IMR-90 (cell line): ENCODE results near the gene SLC16A1.

Experiments used
- CHD1 ChIP-seq: IDR thresholded peaks from 2 replicates; pipeline ENCODE4 v1.6.1; 2012; ENCODE audit warnings: low read depth, low read length, improper control_type of control experiment
- POLR2A ChIP-seq: IDR thresholded peaks from 2 replicates; pipeline ENCODE4 v1.6.1; 2012; ENCODE audit warnings: mild to moderate bottlenecking, low read depth, low read length
- RAD21 ChIP-seq: IDR thresholded peaks from 2 replicates; pipeline ENCODE4 v1.6.1; 2012; ENCODE audit warnings: low read length, improper control_type of control experiment
- TF ChIP-seq, protein P1 (sequence below): conservative IDR thresholded peaks from 2 replicates; pipeline ENCODE4 v1.5.1; 2012; ENCODE audit warnings: mild to moderate bottlenecking, low read depth, low read length, improper control_type of control experiment
- TF ChIP-seq, protein P2 (sequence below): fragments of 150-350 bp; IDR thresholded peaks from 2 replicates; pipeline ENCODE4 v1.6.1; 2017; ENCODE audit warnings: mild to moderate bottlenecking, antibody characterized with exemption, low read length, low read depth

DNA sequence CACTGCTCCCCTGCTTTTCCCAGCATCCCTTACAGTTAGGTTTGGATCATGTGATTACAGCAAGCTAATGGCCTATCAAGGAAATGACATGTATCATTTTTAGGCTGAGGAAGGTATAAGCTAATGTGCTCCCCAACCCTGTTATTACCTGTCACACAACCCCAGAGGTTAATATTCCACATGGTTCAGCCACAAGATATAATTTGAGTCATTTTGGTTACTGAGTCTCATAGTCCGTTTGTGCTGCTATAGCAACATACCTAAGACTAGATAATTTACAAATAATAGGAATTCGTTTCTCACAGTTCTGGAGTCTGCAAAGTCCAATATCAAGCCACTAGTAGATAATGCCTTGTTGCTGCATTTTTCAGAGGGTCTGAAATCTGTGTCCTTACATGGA is 29.1 kb upstream of the SLC16A1 start:
- TF ChIP-seq CHD1: no peak
- TF ChIP-seq, protein P1, sequence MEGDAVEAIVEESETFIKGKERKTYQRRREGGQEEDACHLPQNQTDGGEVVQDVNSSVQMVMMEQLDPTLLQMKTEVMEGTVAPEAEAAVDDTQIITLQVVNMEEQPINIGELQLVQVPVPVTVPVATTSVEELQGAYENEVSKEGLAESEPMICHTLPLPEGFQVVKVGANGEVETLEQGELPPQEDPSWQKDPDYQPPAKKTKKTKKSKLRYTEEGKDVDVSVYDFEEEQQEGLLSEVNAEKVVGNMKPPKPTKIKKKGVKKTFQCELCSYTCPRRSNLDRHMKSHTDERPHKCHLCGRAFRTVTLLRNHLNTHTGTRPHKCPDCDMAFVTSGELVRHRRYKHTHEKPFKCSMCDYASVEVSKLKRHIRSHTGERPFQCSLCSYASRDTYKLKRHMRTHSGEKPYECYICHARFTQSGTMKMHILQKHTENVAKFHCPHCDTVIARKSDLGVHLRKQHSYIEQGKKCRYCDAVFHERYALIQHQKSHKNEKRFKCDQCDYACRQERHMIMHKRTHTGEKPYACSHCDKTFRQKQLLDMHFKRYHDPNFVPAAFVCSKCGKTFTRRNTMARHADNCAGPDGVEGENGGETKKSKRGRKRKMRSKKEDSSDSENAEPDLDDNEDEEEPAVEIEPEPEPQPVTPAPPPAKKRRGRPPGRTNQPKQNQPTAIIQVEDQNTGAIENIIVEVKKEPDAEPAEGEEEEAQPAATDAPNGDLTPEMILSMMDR: no peak
- TF ChIP-seq RAD21: no peak
- TF ChIP-seq, protein P2, sequence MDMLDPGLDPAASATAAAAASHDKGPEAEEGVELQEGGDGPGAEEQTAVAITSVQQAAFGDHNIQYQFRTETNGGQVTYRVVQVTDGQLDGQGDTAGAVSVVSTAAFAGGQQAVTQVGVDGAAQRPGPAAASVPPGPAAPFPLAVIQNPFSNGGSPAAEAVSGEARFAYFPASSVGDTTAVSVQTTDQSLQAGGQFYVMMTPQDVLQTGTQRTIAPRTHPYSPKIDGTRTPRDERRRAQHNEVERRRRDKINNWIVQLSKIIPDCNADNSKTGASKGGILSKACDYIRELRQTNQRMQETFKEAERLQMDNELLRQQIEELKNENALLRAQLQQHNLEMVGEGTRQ: no peak
- no peak for TF ChIP-seq POLR2A
